GM06990 (cell line): ENCODE results near the gene DNMT3B.
A peak's percentile ranks its signal among the peaks of the same experiment; 100 is the strongest.

Source experiments
- DNase-seq: peaks from one replicate; pipeline ENCODE4 v3.0.0-alpha.2; 2011; ENCODE audit not compliant: insufficient read length; ENCODE audit errors: extremely low read depth
- H3K27me3 ChIP-seq: replicated peaks from 2 replicates; pipeline ENCODE4 v1.6.0; 2011; ENCODE audit warnings: low read length; ENCODE audit not compliant: control insufficient read depth, insufficient read depth
- H3K36me3 ChIP-seq: 2 replicates; pipeline ENCODE4 v1.5.1; 2011; ENCODE audit warnings: low read length; ENCODE audit not compliant: control insufficient read depth, insufficient read depth
- H3K4me3 ChIP-seq: replicated peaks from 2 replicates; pipeline ENCODE4 v1.5.1; 2011; ENCODE audit warnings: low read depth, mild to moderate bottlenecking, control low read depth, low read length
- CTCF ChIP-seq: IDR thresholded peaks from 2 replicates; pipeline ENCODE4 v1.5.1; 2011; ENCODE audit warnings: low read length, control low read depth, mild to moderate bottlenecking, inconsistent platforms; ENCODE audit not compliant: insufficient read depth, poor library complexity, severe bottlenecking

DNMT3B gene

GRCh38 chr20:32786059-32786760 is 24.0 kb downstream of the DNMT3B start:
- Histone ChIP-seq H3K27me3 (no peaks in the 10 kb centered on the region), H3K36me3 (no peaks in the 10 kb centered on the region)
- no peak for TF ChIP-seq CTCF

GRCh38 chr20:32787168-32787567 is 25.0 kb downstream of the DNMT3B start:
- TF ChIP-seq CTCF: no peak
- Histone ChIP-seq H3K4me3 (no peak overlapping the region), H3K36me3 (no peaks in the 10 kb centered on the region), H3K27me3 (no peaks in the 10 kb centered on the region)
- no peak for DNase-seq

More at GRCh38 chr20:32786059-32786760, 24.0 kb downstream of the DNMT3B start:
- no peak for DNase-seq
- no peak overlapping the region for H3K4me3 ChIP-seq

- peak; percentile 99 for TF ChIP-seq CTCF
- H3K4me3 ChIP-seq: no peak overlapping the region
- H3K27me3 ChIP-seq: no peaks in the 10 kb centered on the region
- DNase-seq: no peak
- H3K36me3 ChIP-seq: no peaks in the 10 kb centered on the region
Observed at GRCh38 chr20:32789896-32790750, 27.9 kb downstream of the DNMT3B start.

- Histone ChIP-seq H3K27me3 (no peaks in the 10 kb centered on the region), H3K36me3 (no peaks in the 10 kb centered on the region), H3K4me3 (no peak overlapping the region)
- no peak for TF ChIP-seq CTCF
- no peak for DNase-seq
Observed at GRCh38 chr20:32790751-32791057, 28.5 kb downstream of the DNMT3B start.

- H3K27me3 ChIP-seq: no peaks in the 10 kb centered on the region
- TF ChIP-seq CTCF: no peak
- no peaks in the 10 kb centered on the region for H3K36me3 ChIP-seq
- no peak overlapping the region for H3K4me3 ChIP-seq
- DNase-seq: peak; percentile 70
Observed at GRCh38 chr20:32792316-32792715, 30.1 kb downstream of the DNMT3B start.
